ENCODE data around the gene OR13A1. TPM values are rescaled to one million over a fixed set of nuclear protein-coding genes. Genes with fewer than 3 reads are reported as not detected.
"Not testable (repeated sequence)": the region's sequence is repeated elsewhere in the genome, so short reads cannot be mapped to it uniquely, and the experiment has no call there.

OR13A1 gene
- total RNA-seq, 1 experiment from 2014 or later, result 0.15 TPM

GRCh38 chr10:45278860-45279498, 36.4 kb downstream of the OR13A1 start:
- H3K4me3 Mint-ChIP-seq, result no peak overlapping the region

GRCh38 chr10:45276146-45276545, 39.3 kb downstream of the OR13A1 start:
- not testable (repeated sequence) for H2BK5ac ChIP-seq (ENCODE audit: insufficient read length, low read length); H4K91ac ChIP-seq (ENCODE audit: insufficient read length, low read depth, low read length); DNase-seq; H3K14ac ChIP-seq (ENCODE audit: insufficient read depth, low read length); H3K79me1 ChIP-seq (ENCODE audit: insufficient read depth, low read depth, low read length, poor library complexity, severe bottlenecking); H3K9ac ChIP-seq (ENCODE audit: extremely low read depth, insufficient read length, low read length); H2BK15ac ChIP-seq (ENCODE audit: low read depth, low read length); H3K23me2 ChIP-seq (ENCODE audit: insufficient read length, low read depth, low read length, poor library complexity, severe bottlenecking); H2AK5ac ChIP-seq (ENCODE audit: insufficient read length, low read length); H3K18ac ChIP-seq (ENCODE audit: insufficient read length, low read depth, low read length); H3K27ac ChIP-seq (ENCODE audit: insufficient read length, low read depth, low read length); H3K4me2 ChIP-seq (ENCODE audit: insufficient read depth, insufficient read length, low read length); H3K9me3 ChIP-seq (ENCODE audit: control insufficient read depth, low read depth, low read length); H2BK120ac ChIP-seq (ENCODE audit: low read depth, low read length, poor library complexity, severe bottlenecking); H3K4ac ChIP-seq (ENCODE audit: low read depth, low read length); H4K20me1 ChIP-seq (ENCODE audit: control insufficient read depth, insufficient read depth, insufficient read length); H2BK12ac ChIP-seq (ENCODE audit: insufficient read length, low read depth, low read length); H2BK20ac ChIP-seq (ENCODE audit: low read depth, low read length, poor library complexity, severe bottlenecking); H3K27me3 ChIP-seq (ENCODE audit: insufficient read depth, low read length); H3T11ph ChIP-seq (ENCODE audit: low read length); H3K27me3 Mint-ChIP-seq (ENCODE audit: low read depth); H2AFZ ChIP-seq (ENCODE audit: low read length); H3K27ac Mint-ChIP-seq; H3K36me3 Mint-ChIP-seq (ENCODE audit: insufficient read depth in 1 of 3, low read depth in 3 of 3); H3K56ac ChIP-seq (ENCODE audit: insufficient read length, low read depth, low read length); H4K5ac ChIP-seq (ENCODE audit: insufficient read length, low read depth, low read length); H3K4me1 ChIP-seq (ENCODE audit: insufficient read depth, low read length); H4K8ac ChIP-seq (replicated peaks; ENCODE audit: insufficient read length, low read depth, low read length); H3K23ac ChIP-seq (ENCODE audit: insufficient read length, low read depth, low read length); H3K4me3 Mint-ChIP-seq; H3K79me2 ChIP-seq (ENCODE audit: insufficient read depth, low read length)
- Mint-ChIP-seq H3K4me1 (peaks cover 19 to 20% of the 10 kb centered on the region in 2 experiments), H3K9me3 (peaks cover 9 to 15% of the 10 kb centered on the region in 2 experiments)

More at GRCh38 chr10:45278860-45279498, 36.4 kb downstream of the OR13A1 start:
- Mint-ChIP-seq H3K27ac (no peak overlapping the region), H3K27me3 (ENCODE audit: low read depth) (peaks cover 4% of the 10 kb centered on the region; the same call in 1 of the 2 replicates), H3K4me1 (peaks cover 19 to 20% of the 10 kb centered on the region in 2 experiments), H3K36me3 (ENCODE audit: insufficient read depth in 1 of 3, low read depth in 3 of 3) (peaks cover 0 to 6% (median 3%) of the 10 kb centered on the region in 3 experiments; a peak in 3 of 7 replicates), H3K9me3 (peaks cover 4 to 5% of the 10 kb centered on the region in 2 experiments; a peak in 3 of 5 replicates)
- Histone ChIP-seq H3K9ac (ENCODE audit: extremely low read depth, insufficient read length, low read length) (no peak overlapping the region), H3K14ac (ENCODE audit: insufficient read depth, low read length) (no peak overlapping the region), H2BK5ac (ENCODE audit: insufficient read length, low read length) (no peak overlapping the region), H2BK12ac (ENCODE audit: insufficient read length, low read depth, low read length) (no peak overlapping the region), H3K18ac (ENCODE audit: insufficient read length, low read depth, low read length) (no peak overlapping the region), H3K56ac (ENCODE audit: insufficient read length, low read depth, low read length) (no peak overlapping the region), H2BK15ac (ENCODE audit: low read depth, low read length) (no peak overlapping the region), H3K79me1 (ENCODE audit: insufficient read depth, low read depth, low read length, poor library complexity, severe bottlenecking) (no peaks in the 10 kb centered on the region), H3K4me1 (ENCODE audit: insufficient read depth, low read length) (peaks cover 2% of the 10 kb centered on the region; the same call in 1 of the 2 replicates), H4K5ac (ENCODE audit: insufficient read length, low read depth, low read length) (no peak overlapping the region), H2AK5ac (ENCODE audit: insufficient read length, low read length) (no peak overlapping the region), H3K23me2 (ENCODE audit: insufficient read length, low read depth, low read length, poor library complexity, severe bottlenecking) (no peaks in the 10 kb centered on the region), H4K20me1 (ENCODE audit: control insufficient read depth, insufficient read depth, insufficient read length) (no peaks in the 10 kb centered on the region), H3K27me3 (ENCODE audit: insufficient read depth, low read length) (no peaks in the 10 kb centered on the region), H4K8ac (replicated peaks; ENCODE audit: insufficient read length, low read depth, low read length) (no peak overlapping the region), H3T11ph (ENCODE audit: low read length) (no peak overlapping the region), H2AFZ (ENCODE audit: low read length) (no peak overlapping the region), H4K91ac (ENCODE audit: insufficient read length, low read depth, low read length) (no peak overlapping the region), H2BK20ac (ENCODE audit: low read depth, low read length, poor library complexity, severe bottlenecking) (no peak overlapping the region), H3K79me2 (ENCODE audit: insufficient read depth, low read length) (no peaks in the 10 kb centered on the region), H3K27ac (ENCODE audit: insufficient read length, low read depth, low read length) (no peak overlapping the region), H2BK120ac (ENCODE audit: low read depth, low read length, poor library complexity, severe bottlenecking) (no peak overlapping the region), H3K4ac (ENCODE audit: low read depth, low read length) (no peak overlapping the region), H3K4me2 (ENCODE audit: insufficient read depth, insufficient read length, low read length) (no peak overlapping the region), H3K23ac (ENCODE audit: insufficient read length, low read depth, low read length) (no peak overlapping the region), H3K9me3 (ENCODE audit: control insufficient read depth, low read depth, low read length) (no peaks in the 10 kb centered on the region)
- WGBS (ENCODE audit: extremely low coverage, insufficient read length, low lambda C conversion rate), result no CpG with 5 or more reads among the region's 6 CpGs
- no peak for DNase-seq
- TF ChIP-seq CTCF (conservative IDR thresholded peaks at IDR 0.05), result no peak
